ENCODE data around the gene ANTKMT. TPM values are rescaled to one million over a fixed set of nuclear protein-coding genes. Genes with fewer than 3 reads are reported as not detected.

Gene ANTKMT
- total RNA-seq, 1 donor from 2014 or later = 26.0 TPM

DNA sequence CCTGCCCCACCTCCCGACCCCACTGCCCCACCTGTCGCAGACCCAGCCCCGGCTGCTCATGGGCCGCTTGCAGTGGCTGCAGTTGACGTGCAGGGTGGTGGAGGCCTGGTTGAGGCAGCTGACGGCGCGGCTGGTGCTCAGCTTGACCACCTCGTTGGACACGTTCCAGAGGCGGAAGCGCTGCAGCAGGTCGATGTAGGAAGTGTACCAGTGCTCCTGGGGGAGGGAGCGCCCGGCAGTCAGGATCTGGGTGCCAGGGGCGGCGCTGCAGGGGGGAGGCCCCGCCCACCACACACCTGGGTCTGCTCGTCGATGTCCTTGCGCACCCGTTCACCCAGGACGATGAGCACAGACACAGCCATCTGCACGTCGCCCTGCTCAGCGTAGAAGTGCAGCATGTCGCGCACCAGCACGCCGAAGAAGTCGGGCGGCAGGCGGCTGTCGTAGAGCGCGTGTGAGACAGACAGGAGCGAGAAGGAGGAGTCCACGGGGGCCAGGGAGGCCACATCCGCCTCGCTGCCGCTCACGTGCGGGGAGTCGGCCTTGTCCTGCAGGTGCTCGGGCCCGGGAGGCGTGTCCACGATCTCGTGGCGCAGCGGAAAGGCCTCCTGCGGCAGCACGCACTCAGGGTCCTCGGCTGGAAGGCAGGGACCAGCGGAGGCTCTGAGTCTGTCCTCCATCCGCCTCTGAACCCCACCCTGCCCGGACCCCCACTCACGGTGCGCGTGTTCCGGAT lies 35.8 kb upstream of the ANTKMT start:
- Histone ChIP-seq H3K27ac (peak overlapping the region; percentile 67), H3K36me3 (peaks cover 0 to 29% of the 10 kb centered on the region in 2 donors), H3K4me1 (peaks cover 64% of the 10 kb centered on the region), H3K9me3 (no peaks in the 10 kb centered on the region), H3K27me3 (no peaks in the 10 kb centered on the region), H3K4me3 (peak overlapping the region; percentile 60 to 92)
- TF ChIP-seq, protein P1, sequence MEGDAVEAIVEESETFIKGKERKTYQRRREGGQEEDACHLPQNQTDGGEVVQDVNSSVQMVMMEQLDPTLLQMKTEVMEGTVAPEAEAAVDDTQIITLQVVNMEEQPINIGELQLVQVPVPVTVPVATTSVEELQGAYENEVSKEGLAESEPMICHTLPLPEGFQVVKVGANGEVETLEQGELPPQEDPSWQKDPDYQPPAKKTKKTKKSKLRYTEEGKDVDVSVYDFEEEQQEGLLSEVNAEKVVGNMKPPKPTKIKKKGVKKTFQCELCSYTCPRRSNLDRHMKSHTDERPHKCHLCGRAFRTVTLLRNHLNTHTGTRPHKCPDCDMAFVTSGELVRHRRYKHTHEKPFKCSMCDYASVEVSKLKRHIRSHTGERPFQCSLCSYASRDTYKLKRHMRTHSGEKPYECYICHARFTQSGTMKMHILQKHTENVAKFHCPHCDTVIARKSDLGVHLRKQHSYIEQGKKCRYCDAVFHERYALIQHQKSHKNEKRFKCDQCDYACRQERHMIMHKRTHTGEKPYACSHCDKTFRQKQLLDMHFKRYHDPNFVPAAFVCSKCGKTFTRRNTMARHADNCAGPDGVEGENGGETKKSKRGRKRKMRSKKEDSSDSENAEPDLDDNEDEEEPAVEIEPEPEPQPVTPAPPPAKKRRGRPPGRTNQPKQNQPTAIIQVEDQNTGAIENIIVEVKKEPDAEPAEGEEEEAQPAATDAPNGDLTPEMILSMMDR (IDR thresholded peaks at IDR 0.05) = no peak
- no peak for TF ChIP-seq POLR2AphosphoS5 (IDR thresholded peaks at IDR 0.05; ENCODE audit: insufficient read depth in 1 of 2, low read depth in 1 of 2)
- no peak for TF ChIP-seq POLR2A (IDR thresholded peaks at IDR 0.05)
- intact Hi-C loops (cut with DNase I) = no loop called here
- no peak for DNase-seq (ENCODE audit: extremely low spot score in 2 of 2)

DNA sequence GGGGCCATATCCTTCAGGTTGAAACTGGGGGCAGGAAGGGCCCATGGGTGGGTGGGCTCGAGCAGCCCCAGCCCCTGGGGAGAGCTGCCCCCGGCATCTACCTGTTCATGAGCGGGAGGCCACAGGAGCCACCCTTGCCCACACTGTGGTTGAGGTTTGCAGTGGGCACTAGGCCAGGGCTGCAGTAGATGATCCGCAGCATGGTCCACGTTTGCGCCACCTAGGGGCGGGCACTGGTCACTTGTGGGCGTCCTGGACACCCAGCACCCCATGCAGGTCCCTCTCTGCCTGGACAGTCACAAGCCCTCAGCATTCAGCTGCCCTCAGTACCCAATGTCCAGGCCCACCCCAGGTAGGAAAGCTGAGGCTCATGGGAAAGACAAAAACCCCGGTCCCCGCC lies 35.0 kb upstream of the ANTKMT start:
- H3K36me3 ChIP-seq = peaks cover 0 to 29% of the 10 kb centered on the region in 2 donors
- intact Hi-C loops (cut with DNase I) = no loop called here
- peaks cover 68% of the 10 kb centered on the region for H3K4me1 ChIP-seq
- H3K27ac ChIP-seq = no peak overlapping the region
- H3K4me3 ChIP-seq = no peak overlapping the region
- H3K9me3 ChIP-seq = no peaks in the 10 kb centered on the region
- H3K27me3 ChIP-seq = no peaks in the 10 kb centered on the region
- TF ChIP-seq, protein P1 (IDR thresholded peaks at IDR 0.05) = no peak
- TF ChIP-seq POLR2A (IDR thresholded peaks at IDR 0.05) = no peak
- TF ChIP-seq POLR2AphosphoS5 (IDR thresholded peaks at IDR 0.05; ENCODE audit: insufficient read depth in 1 of 2, low read depth in 1 of 2) = no peak
- no peak for DNase-seq (ENCODE audit: extremely low spot score in 2 of 2)

DNA sequence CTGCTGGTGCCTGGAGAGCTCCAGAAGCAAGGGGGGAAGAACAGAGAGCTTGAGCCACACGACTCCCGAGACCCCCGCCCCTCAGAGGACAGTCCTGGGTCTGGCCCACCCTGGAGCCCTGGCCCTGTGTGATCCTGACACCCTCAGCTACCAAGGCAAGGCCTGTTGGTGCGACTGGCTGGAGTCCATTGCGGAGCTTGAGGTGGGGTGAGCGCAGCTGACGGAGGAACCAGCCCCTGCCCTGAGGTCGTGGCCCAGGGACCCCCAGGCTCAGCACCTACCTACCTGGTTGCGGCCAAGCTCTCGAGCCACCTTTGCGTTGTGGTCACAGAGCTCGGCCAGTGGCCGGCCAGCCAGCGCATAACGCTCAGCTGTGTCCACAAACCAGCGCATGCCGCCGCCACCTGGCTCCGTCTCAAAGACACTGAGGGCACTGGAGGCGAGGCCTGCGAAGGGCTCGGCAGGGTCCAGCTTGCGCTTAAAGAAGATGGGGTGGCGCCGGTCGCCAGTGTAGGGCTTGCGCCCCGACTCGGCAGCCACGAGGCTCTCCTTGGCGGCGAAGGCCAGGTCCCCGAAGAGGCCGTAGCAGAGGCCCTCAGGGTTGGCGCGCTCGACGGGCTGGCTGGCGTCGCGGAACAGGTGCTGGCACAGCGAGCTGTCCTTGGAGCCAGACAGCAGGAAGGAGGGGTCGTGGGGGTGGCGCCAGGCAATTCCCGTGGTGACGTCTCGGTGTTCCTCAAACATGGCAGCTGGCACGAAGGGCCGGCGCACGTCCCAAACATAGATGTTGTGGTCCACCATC lies 34.3 kb upstream of the ANTKMT start:
- Histone ChIP-seq H3K27ac (no peak overlapping the region), H3K36me3 (peaks cover 0 to 28% of the 10 kb centered on the region in 2 donors), H3K4me1 (peaks cover 63% of the 10 kb centered on the region), H3K27me3 (no peaks in the 10 kb centered on the region), H3K4me3 (no peak overlapping the region), H3K9me3 (no peaks in the 10 kb centered on the region)
- intact Hi-C loops (cut with DNase I) = no loop called here
- DNase-seq (ENCODE audit: extremely low spot score in 2 of 2) = no peak
- TF ChIP-seq, protein P1 (IDR thresholded peaks at IDR 0.05) = no peak
- TF ChIP-seq POLR2A (IDR thresholded peaks at IDR 0.05) (no peak), POLR2AphosphoS5 (IDR thresholded peaks at IDR 0.05; ENCODE audit: insufficient read depth in 1 of 2, low read depth in 1 of 2) (no peak)

DNA sequence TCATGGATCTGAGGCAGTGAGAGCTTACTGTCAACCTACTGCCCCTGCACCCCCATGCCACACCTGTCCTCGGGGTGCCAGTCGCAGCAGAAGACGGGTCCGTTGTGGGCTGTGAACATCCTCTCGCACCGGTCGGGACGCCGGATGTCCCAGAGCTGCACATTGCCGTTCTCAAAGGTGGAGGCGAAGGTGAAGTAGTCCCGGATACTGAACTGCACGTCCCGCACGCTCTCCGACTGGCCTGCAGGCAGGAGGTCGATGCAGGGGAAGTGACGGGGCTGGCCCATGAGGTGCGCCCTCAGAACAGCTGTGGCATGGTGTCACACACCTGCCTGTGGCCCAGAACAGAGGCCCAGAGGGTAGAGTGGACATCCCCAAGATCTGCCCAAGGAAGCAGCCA lies 33.4 kb upstream of the ANTKMT start:
- Histone ChIP-seq H3K27ac (no peak overlapping the region), H3K4me3 (no peak overlapping the region), H3K27me3 (no peaks in the 10 kb centered on the region), H3K9me3 (no peaks in the 10 kb centered on the region), H3K36me3 (peaks cover 0 to 19% of the 10 kb centered on the region in 2 donors), H3K4me1 (peaks cover 55% of the 10 kb centered on the region)
- no peak for DNase-seq (ENCODE audit: extremely low spot score in 2 of 2)
- TF ChIP-seq POLR2A (IDR thresholded peaks at IDR 0.05) (no peak), POLR2AphosphoS5 (IDR thresholded peaks at IDR 0.05; ENCODE audit: insufficient read depth in 1 of 2, low read depth in 1 of 2) (no peak)
- TF ChIP-seq, protein P1 (IDR thresholded peaks at IDR 0.05) = no peak
- intact Hi-C loops (cut with DNase I) = no loop called here

Measured in vagina (tissue), 2 donors.